ENCODE results near the gene SCTR. TPM values are rescaled to one million over a fixed set of nuclear protein-coding genes. Genes with fewer than 3 reads are reported as not detected.

The SCTR gene
- total RNA-seq, 1 experiment from 2014 or later = not detected

DNA sequence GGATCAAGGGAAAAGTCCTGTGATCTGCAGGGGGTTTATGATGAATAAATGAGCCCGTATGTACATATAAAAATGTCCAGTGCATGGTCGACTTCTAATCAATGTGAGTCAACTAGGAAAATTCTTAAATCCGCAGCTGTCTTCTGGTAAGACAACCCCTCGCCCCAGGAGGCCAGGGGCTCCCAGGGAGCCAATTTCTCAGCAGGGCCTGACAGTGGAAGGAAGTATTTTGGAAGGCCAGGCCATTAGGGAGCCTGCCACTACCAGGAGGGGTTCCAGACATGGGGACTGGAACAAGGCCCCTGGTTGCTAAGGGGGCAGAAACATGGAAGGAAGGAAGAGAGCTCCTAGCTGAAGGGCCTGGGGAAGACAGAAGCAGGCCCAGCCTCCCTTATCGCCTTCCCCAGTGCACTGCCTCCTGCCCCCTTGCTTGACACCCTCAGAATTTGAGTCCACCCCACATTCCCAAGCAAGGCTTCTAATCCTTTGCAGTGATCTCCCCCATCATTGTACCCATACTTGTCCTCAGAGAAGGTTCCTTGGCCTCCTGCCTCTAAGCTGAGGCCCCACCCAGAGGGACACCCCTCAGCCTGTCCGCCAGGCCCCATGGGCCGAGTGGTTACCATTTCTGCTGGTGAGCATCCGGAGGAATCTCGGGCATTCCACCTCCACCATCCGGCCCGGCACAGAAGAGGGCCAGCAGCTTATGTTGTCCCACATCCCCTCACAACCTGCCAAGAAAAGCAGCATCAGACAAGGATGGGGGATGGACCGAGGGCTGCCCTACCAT is 45.9 kb downstream of the SCTR start:
- in situ Hi-C loops (cut with HindIII; ENCODE audit: low sequenced_read_pairs) = loop anchor here (10.0 kb wide), 1 partner anchor 206 kb away; no protein-coding TSS in a partner anchor
- DNase-seq (ENCODE audit: low spot score) = no peak

DNA sequence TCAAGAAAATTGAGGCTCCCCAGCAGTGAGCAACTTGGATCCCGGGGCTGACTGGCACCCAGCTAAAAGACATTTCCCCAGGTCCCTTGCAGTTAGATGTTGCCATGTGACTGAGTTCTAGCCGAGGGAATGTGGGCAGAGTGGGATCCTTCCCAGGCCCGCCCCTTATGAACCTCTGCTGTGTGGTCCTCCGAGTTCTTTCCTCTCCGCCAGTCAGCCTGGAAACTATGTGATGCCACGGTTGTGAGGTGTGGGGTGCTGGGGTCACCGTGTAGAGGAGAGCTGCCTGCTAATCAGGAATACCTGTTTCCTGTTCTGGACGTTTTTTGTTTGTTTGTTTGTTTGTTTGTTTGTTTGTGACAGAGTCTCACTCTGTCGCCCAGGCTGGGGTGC is 47.2 kb downstream of the SCTR start:
- DNase-seq (ENCODE audit: low spot score) = no peak
- in situ Hi-C loops (cut with HindIII; ENCODE audit: low sequenced_read_pairs) = loop anchor here (10.0 kb wide), 1 partner anchor 208 kb away; no protein-coding TSS in a partner anchor

DNA sequence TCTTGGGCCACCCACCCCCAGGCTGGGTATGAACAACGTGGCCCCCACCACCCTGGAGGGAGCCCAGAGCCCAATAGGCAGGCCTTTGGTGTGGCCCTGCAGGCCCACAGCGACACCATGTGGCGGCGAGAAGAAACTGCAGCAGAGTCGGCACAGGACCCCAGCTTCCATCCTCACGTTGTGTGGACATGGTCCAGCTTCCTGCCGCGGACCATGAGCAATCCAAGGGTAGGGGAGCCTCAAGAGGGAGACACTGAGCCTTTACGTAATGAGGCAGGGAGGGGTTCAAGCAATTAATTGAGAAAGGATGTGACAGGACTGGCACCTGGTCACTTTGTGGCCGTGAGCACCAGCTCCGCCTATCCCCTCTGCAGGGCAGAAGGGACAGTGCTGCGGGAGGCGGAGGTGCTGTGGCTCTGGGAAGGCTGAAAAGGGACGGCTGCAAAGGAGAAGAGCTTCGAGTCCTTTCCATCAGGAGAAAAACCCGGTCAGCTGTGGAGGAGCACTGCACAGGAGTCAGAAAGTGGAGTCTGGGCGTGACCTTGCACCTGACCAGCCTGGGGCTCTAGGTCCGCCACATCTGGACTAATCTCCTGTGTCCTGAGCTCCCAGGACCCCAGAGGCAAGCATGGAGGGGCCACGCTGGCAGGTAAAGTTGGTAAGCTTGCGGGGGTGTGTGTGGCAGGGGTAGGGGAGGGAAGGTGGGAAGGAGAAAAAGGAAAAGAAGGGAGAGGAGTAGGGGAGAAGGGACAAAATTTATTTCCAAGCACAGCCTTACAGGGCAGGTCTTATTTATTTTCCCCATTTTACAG is 47.8 kb downstream of the SCTR start:
- in situ Hi-C loops (cut with HindIII; ENCODE audit: low sequenced_read_pairs) = loop anchor here (10.0 kb wide), 1 partner anchor 208 kb away; no protein-coding TSS in a partner anchor
- DNase-seq (ENCODE audit: low spot score) = peak; percentile 49

DNA sequence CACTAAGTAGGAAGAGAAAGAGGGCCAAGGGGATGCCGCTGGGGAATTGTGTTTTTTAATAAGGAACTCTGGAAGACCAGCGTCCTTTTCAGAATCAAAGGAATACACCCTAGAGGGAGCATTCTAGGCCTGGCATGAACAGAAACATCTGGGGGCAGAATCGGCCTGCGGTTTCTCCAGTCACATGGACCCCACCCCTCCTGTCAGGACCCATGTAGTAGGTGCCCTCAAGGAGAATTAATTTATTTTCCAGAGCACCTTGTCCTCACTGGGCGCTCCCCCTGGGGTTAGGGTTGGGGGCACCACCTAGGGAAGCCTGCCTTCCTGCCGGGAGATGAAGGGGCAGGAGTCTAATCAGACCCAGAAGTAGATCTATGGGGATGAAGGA is 48.4 kb downstream of the SCTR start:
- in situ Hi-C loops (cut with HindIII; ENCODE audit: low sequenced_read_pairs) = loop anchor here (10.0 kb wide), 1 partner anchor 209 kb away; no protein-coding TSS in a partner anchor
- DNase-seq (ENCODE audit: low spot score) = no peak

DNA sequence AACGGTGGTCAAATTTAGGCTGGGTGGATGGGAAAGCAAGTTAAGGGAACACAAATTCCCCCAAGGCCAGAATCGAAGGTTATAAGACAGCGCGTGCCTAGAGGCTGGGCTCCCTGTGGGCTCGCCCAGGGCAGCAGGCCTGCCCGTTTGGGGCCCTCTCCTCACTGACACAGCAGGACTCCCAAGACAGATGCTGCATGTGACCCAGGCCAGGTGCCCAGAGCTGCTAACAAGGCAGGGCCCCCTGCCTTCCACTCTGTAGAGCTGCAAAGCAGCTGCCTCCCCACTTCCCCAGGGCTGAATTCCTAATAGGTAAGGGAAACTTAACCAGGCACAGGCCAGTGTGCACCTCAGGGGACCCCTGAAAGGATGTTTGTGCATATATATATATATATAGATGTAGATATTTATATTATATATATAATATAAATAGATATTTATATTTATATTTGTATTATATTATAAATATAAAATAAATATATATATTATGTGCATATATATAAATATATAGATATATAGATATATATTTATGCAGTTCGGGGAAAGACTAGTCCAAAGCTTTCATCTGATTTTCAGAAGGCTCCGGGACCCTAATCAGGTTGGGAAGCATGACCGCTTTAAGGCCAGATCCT is 48.9 kb downstream of the SCTR start:
- no peak for DNase-seq (ENCODE audit: low spot score)
- in situ Hi-C loops (cut with HindIII; ENCODE audit: low sequenced_read_pairs) = loop anchor here (10.0 kb wide), 1 partner anchor 209 kb away; no protein-coding TSS in a partner anchor

DNA sequence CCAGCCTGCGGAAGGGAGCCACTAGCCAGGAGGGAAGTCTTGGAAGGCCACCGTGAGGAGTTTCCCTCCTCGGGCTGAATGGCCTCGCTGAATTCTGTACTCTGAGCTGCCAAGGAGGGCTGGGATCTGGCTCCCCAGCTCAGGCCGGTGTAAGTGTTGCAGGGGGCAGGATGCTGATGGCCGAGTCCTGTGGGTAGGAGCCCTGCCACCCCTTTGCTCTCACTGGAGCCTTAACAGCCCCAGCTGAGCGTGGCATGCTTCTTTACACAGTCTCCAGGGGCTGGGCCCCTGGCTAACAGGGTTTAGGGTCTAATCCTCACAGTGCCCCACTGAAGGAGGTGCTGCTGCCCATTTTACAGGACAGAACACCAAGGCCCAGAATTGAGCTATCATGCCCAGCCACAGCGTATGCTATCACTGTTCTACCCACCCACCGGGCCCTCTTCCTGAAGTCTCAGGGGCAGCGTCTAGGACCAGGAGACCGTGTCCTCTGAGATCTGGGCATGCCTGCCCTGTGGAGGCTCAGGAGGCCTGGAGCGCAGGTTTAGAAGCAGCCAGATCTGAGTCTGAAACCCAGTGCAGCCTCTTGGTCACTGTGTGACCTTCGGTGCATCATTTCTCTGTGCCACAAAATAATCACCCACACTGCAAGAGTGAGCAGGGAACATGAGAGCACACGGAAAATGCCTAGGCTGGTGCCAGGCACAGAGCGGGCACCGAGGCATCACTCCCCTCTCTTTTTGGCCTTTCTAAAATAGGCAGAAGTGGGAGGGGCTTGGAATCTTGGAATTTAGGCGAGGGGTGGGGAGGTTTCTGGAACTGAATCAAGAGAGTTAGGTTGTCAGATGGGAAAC is 49.7 kb downstream of the SCTR start:
- in situ Hi-C loops (cut with HindIII; ENCODE audit: low sequenced_read_pairs) = loop anchor here (10.0 kb wide), 1 partner anchor 210 kb away; no protein-coding TSS in a partner anchor
- DNase-seq (ENCODE audit: low spot score) = no peak

DNA sequence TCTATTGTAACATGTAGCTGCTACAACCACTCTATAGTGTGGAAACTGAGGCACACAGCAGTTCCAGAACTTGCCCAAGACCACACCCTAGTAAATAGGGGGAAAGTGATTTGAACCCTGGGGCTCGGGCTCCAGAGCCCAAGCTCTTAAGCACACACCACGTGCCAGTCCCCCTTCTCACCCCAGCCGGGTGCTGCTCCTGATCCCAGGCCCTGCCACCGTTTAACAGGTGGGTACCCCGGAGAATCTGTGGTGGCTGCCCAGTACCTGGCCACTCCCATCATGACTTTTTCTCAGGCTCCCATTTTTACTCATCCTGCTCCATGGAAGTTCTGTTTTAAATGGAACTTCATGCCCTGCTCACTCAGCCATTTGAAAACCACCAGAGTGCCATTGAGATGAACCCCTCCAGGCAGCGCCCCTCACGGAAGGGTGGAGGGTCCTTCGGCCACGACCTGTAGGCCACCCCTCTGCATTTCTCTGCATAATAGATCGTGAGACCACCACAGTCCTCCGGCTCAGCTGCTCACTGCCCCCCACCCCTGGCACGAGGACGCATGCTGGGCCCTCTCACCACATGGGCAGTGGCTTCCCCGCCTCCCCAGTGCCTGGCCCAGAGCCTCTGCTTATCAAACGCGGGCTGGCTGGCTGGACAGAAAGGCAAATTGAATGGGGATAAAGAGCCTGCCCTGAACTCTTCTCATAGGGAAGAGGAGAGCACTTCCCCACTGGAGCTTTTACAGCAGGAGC is 50.5 kb downstream of the SCTR start:
- in situ Hi-C loops (cut with HindIII; ENCODE audit: low sequenced_read_pairs) = loop anchor here (10.0 kb wide), 1 partner anchor 211 kb away; no protein-coding TSS in a partner anchor
- no peak for DNase-seq (ENCODE audit: low spot score)

DNA sequence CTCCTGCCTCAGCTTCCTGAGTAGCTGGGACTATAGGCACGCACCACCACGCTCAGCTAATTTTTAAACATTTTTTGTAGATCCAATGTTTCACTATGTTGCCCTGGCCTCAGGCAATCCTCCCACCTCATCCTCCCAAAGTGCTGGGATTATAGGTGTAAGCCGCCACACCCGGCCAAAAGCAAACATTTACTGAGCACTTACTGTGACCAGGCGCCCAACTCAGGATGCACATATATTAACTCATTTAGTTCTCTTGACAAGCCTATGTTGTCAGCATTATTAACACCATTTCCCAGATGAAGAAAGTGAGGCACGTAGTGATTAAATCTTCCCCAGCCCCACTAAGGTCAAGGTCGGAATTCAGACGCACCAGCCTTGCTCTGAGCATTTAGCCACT is 51.5 kb downstream of the SCTR start:
- in situ Hi-C loops (cut with HindIII; ENCODE audit: low sequenced_read_pairs) = loop anchor here (10.0 kb wide), 1 partner anchor 212 kb away; no protein-coding TSS in a partner anchor
- no peak for DNase-seq (ENCODE audit: low spot score)

DNA sequence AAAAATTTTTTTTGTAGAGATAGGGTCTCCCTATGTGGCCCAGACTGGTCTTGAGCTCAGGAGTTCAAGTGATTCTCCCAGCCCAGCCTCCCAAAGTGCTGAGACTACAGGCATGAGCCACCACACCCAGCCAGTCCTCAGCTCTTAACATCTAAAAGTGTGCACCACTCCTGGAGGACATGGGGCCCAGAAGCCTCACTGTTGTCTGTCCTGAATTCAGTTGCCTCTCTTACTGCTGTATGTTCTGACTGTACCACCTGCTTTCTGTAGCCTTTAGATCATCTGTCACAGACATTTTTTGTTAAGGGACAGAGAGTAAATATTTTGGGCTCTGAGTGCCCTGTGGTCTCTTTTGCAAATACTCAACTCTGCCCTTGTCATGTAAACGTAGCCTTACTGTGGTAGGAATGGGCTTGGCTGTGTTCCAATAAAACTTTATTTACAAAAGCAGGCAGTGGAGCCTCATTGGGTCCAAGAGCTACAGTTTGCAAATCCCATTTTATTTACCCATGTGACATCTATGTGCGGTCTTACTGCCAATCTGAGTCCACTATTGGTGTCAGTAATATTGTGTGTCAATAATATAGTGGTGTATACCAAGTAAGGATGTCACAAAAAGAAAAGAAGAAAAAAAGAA is 54.5 kb downstream of the SCTR start:
- in situ Hi-C loops (cut with HindIII; ENCODE audit: low sequenced_read_pairs) = loop anchor here (10.0 kb wide), 1 partner anchor 215 kb away; no protein-coding TSS in a partner anchor
- no peak for DNase-seq (ENCODE audit: low spot score)

DNA sequence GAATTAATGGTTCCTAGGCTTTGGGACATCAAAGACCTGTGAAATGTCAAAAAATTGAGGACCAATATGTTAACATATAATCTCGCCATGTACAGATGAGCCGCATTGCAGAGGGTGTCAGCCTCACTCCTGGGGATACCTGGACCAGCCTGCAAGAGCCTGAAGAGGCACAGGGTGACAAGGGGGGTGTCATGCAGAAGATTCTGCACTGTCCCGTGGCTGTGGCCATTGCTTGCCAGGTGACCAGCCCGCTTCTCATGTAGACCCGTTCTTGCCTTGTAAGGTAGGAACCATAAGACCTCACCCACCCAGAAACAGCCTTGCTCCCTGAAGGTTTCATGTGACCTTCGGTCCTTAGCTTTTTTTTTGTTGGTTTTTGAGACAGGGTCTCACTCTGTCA is 55.2 kb downstream of the SCTR start:
- in situ Hi-C loops (cut with HindIII; ENCODE audit: low sequenced_read_pairs) = no loop called here
- no peak for DNase-seq (ENCODE audit: low spot score)

DNA sequence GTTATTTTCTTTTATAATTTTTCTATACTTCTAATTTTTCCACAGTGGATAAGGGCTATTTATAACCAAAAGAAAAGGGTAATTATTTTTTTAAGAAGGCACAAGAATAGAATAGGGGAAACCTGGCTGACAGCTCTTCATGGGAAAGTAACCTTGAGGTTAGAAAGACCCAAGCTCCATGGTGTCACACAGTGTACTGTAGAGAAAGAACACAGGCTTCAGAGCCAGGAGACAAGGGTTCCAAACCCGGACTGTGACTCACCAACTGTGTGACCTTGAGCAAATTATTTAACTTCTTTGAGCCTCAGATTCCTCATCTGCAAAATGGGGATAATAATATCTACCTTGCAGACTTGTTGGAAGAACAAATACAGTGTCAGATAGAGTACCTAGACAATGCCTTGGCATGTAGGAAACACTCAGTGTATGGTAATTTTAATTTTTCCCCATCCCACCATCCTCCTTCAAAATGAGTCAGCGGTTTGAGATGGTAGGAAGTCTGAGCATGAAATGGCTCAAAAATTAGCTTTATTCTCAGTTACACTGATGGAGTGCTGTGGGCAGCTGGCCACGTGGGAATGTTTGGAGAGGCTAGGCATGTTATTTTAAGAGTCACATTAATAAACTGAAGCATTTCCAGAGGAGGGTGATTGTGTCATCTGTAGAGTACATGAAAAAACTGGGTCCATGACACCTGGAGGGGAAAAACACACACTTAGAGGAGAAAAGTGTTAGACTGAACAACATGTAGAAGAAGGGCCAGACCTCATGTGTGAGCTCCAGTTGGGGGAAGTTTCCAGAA is 55.9 kb downstream of the SCTR start:
- in situ Hi-C loops (cut with HindIII; ENCODE audit: low sequenced_read_pairs) = no loop called here
- no peak for DNase-seq (ENCODE audit: low spot score)

DNA sequence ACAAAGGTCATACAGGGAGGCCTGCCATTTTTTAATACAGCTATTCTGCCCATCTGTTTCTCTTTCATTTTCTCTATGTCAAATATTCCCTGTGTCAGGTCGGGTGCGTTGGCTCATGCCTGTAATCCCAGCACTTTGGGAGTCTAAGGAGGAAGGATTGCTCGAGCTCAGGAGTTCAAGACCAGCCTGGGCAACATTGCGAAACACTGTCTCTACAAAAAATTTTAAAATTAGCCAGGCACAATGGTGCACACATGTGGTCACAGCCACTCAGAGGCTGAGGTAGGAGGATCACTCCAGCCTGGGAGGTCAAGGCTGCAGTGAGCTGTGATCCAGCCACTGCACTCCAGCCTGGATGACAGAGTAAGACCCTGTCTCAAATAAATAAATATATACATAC is 57.9 kb downstream of the SCTR start:
- no peak for DNase-seq (ENCODE audit: low spot score)
- in situ Hi-C loops (cut with HindIII; ENCODE audit: low sequenced_read_pairs) = no loop called here

DNA sequence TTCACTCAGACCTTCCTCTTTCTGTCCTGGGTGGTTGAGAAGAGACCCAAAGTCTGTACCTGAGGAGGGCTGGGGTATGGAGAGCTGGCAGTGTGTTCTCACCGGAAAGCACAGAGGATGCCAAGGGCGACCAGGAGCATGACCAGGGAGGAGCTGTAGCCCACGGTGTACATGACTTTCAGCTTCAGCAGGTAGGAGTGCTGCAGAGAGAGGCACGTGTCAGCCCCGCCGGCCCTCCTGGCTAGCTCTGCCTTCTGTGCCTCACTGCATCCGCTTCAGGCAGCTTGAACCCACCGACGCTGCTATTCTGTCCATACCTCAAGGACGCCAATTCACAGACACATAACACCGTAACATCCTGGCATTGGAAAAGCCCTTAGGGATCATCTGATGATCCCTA is 58.6 kb downstream of the SCTR start:
- DNase-seq (ENCODE audit: low spot score) = no peak
- in situ Hi-C loops (cut with HindIII; ENCODE audit: low sequenced_read_pairs) = no loop called here

DNA sequence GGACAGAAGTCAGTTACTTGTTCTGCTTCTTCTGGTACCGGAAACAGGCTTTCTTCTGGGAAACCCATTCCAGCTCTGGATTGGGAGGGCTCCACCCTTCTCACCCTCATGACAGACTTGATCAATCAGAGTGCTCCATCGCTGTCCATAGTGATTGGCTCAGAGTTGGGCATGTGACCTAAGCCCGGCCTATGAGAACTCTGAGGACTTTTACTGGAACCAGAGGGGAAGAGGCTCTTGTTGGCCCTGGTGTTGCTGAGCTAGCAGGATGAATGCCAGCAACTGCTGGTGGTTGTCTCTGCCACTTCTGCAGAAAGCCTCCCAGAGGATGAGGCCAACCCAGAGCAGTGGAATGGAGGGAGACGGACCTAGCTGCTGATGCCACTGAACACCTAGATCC is 59.3 kb downstream of the SCTR start:
- in situ Hi-C loops (cut with HindIII; ENCODE audit: low sequenced_read_pairs) = no loop called here
- no peak for DNase-seq (ENCODE audit: low spot score)

DNA sequence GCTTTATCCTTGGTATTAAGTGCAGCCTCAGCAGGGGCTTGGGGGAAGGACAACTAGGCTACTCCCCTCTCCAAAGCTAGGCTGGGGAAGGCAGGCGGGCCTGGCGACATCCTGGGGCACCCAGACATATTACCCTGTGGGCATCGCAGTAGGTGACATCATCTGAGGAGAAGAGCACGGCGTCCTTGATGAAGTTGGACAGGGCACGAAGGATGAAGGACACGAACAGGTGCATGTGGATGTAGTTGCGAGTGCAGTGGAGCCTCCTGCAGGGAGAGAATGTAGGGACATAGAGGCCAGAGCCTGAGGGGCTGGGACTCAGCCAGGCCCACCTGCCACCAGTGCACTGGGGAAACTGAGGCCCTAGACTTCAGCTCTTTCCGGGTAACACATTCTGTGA is 60.3 kb downstream of the SCTR start:
- no peak for DNase-seq (ENCODE audit: low spot score)
- in situ Hi-C loops (cut with HindIII; ENCODE audit: low sequenced_read_pairs) = no loop called here

DNA sequence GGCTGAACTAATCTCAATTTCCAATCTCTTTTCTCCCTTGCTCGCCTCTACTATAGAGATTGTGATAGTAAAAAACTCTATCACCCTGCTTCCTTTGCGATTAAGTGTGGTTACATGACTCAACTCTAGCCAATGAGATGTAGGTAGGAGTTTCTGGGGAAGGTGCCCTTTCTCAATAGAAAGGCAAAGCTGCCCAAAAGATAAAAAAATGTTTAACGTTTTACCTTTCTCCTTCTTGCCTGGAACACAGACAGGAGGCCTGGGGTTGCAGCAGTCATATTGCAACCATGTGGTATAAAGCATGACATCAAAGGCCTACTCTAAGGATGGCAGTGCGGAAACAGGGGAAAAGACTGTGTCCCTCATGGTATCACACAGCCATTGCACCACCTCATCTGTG is 61.1 kb downstream of the SCTR start:
- in situ Hi-C loops (cut with HindIII; ENCODE audit: low sequenced_read_pairs) = no loop called here
- DNase-seq (ENCODE audit: low spot score) = no peak

DNA sequence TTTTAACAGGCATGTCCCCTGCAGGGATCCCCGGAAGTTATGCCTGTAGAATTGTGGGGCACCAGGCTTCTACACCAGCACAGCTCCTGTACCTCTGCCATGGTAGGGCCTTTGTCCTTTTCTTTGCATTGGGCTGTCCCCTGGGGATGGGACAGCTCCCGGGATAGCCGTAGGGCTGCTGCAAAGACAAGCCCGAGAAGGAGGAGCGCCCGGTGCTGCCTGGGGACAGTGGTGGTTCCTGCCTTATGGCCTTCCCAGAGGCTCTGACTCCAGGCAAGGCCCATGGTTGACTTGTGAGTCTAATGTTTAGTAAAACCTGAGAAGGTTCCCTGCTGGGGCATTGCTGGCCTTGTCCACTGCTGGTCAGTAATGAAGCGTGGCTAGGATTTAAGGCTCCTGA is 61.7 kb downstream of the SCTR start:
- DNase-seq (ENCODE audit: low spot score) = no peak
- in situ Hi-C loops (cut with HindIII; ENCODE audit: low sequenced_read_pairs) = no loop called here

All from G401 (cell line).